GM12865 (cell line): Measurements from ENCODE around the gene INSR.

Experiments
- DNase-seq: peaks from one replicate; pipeline ENCODE4 v3.0.0; 2010; ENCODE audit warnings: low read depth
- H3K4me3 ChIP-seq: 2 replicates; pipeline ENCODE4 v1.5.1; 2011; ENCODE audit warnings: mild to moderate bottlenecking, low read depth, low read length, control low read depth
- CTCF ChIP-seq: IDR thresholded peaks from 2 replicates; pipeline ENCODE4 v1.5.1; 2011; ENCODE audit warnings: low read length, control low read depth, low read depth, inconsistent platforms; ENCODE audit not compliant: insufficient read depth; ENCODE audit errors: missing control alignments

INSR gene

GRCh38 chr19:7182489-7182888, 111.7 kb downstream of the INSR start:
- no peak for TF ChIP-seq CTCF
- DNase-seq, result no peak
- H3K4me3 ChIP-seq, result peak overlapping the region; percentile 42

GRCh38 chr19:7179917-7180306, 114.3 kb downstream of the INSR start:
- no peak for TF ChIP-seq CTCF
- no peak overlapping the region for H3K4me3 ChIP-seq
- DNase-seq, result no peak

- no peak for DNase-seq
- H3K4me3 ChIP-seq, result no peak overlapping the region
- TF ChIP-seq CTCF, result no peak
Observed at GRCh38 chr19:7177926-7178325, 116.3 kb downstream of the INSR start.

GRCh38 chr19:7176792-7177191, 117.4 kb downstream of the INSR start:
- no peak for TF ChIP-seq CTCF
- no peak for DNase-seq
- no peak overlapping the region for H3K4me3 ChIP-seq

GRCh38 chr19:7172794-7173193, 121.4 kb downstream of the INSR start:
- no peak overlapping the region for H3K4me3 ChIP-seq
- no peak for DNase-seq
- TF ChIP-seq CTCF, result no peak

- H3K4me3 ChIP-seq, result no peak overlapping the region
- no peak for TF ChIP-seq CTCF
- no peak for DNase-seq
Observed at GRCh38 chr19:7170983-7171382, 123.2 kb downstream of the INSR start.

- no peak for TF ChIP-seq CTCF
- DNase-seq, result no peak
- H3K4me3 ChIP-seq, result no peak overlapping the region
Observed at GRCh38 chr19:7168941-7169340, 125.3 kb downstream of the INSR start.
